ENCODE results near the gene MAP4K3.
"Not testable (repeated sequence)": the region's sequence is repeated elsewhere in the genome, so short reads cannot be mapped to it uniquely, and the experiment has no call there.

Gene MAP4K3

GRCh38 chr2:39301352-39301751 is 135.7 kb downstream of the MAP4K3 start:
- no peak for DNase-seq (ENCODE audit: low spot score)

- no peak for DNase-seq (ENCODE audit: low spot score)
Observed at GRCh38 chr2:39300044-39300978, 136.8 kb downstream of the MAP4K3 start.

- no peak for DNase-seq (ENCODE audit: low spot score)
Observed at GRCh38 chr2:39290433-39290832, 146.7 kb downstream of the MAP4K3 start.

GRCh38 chr2:39289609-39290008 is 147.5 kb downstream of the MAP4K3 start:
- DNase-seq (ENCODE audit: low spot score), result no peak

GRCh38 chr2:39283561-39283960 is 153.5 kb downstream of the MAP4K3 start:
- no peak for DNase-seq (ENCODE audit: low spot score)

GRCh38 chr2:39281391-39281790 is 155.7 kb downstream of the MAP4K3 start:
- no peak for DNase-seq (ENCODE audit: low spot score)

GRCh38 chr2:39275016-39275415 is 162.1 kb downstream of the MAP4K3 start:
- no peak for DNase-seq (ENCODE audit: low spot score)

GRCh38 chr2:39269941-39270340 is 167.1 kb downstream of the MAP4K3 start:
- DNase-seq (ENCODE audit: low spot score), result no peak

- DNase-seq (ENCODE audit: low spot score), result no peak
Observed at GRCh38 chr2:39266916-39267434, 170.1 kb downstream of the MAP4K3 start.

- no peak for DNase-seq (ENCODE audit: low spot score)
Observed at GRCh38 chr2:39266139-39266805, 170.8 kb downstream of the MAP4K3 start.

GRCh38 chr2:39265315-39265714 is 171.8 kb downstream of the MAP4K3 start:
- peak; percentile 7 for DNase-seq (ENCODE audit: low spot score)

GRCh38 chr2:39264733-39265132 is 172.4 kb downstream of the MAP4K3 start:
- no peak for DNase-seq (ENCODE audit: low spot score)

- no peak for DNase-seq (ENCODE audit: low spot score)
Observed at GRCh38 chr2:39260087-39260486, 177.0 kb downstream of the MAP4K3 start.

GRCh38 chr2:39256040-39256439 is 181.0 kb downstream of the MAP4K3 start:
- no peak for DNase-seq (ENCODE audit: low spot score)

GRCh38 chr2:39252888-39253518 is 184.1 kb downstream of the MAP4K3 start:
- no peak for DNase-seq (ENCODE audit: low spot score)

GRCh38 chr2:39247512-39248043 is 189.5 kb downstream of the MAP4K3 start:
- no peak for DNase-seq (ENCODE audit: low spot score)

- DNase-seq (ENCODE audit: low spot score), result no peak
Observed at GRCh38 chr2:39246382-39246980, 190.6 kb downstream of the MAP4K3 start.

- DNase-seq (ENCODE audit: low spot score), result not testable (repeated sequence)
Observed at GRCh38 chr2:39244963-39245625, 192.0 kb downstream of the MAP4K3 start.

- not testable (repeated sequence) for DNase-seq (ENCODE audit: low spot score)
Observed at GRCh38 chr2:39244241-39244862, 192.7 kb downstream of the MAP4K3 start.

GRCh38 chr2:39243469-39244123 is 193.5 kb downstream of the MAP4K3 start, which contains the start of gene CDKL4:
CDKL4 (minus strand) TSS chr2:39243970.
- no peak for DNase-seq (ENCODE audit: low spot score)
